ENCODE results near the gene ENO3. TPM values are rescaled to one million over a fixed set of nuclear protein-coding genes. Genes with fewer than 3 reads are reported as not detected.

The ENO3 gene
- total RNA-seq, 1 donor: 2.6 TPM

- DNase-seq (ENCODE audit: low read depth): peak; percentile 88
- no peak for TF ChIP-seq CTCF (IDR thresholded peaks at IDR 0.05; ENCODE audit: insufficient read depth, low read depth, low read length)
- H3K4me3 ChIP-seq (ENCODE audit: low read depth, low read length): peak overlapping the region; percentile 98
Measured at GRCh38 chr17:4949321-4950074, 1.4 kb upstream of the ENO3 start.

- peak overlapping the region; percentile 98 for H3K4me3 ChIP-seq (ENCODE audit: low read depth, low read length)
- DNase-seq (ENCODE audit: low read depth): peak; percentile 37
- TF ChIP-seq CTCF (IDR thresholded peaks at IDR 0.05; ENCODE audit: insufficient read depth, low read depth, low read length): no peak
Measured at GRCh38 chr17:4950075-4950745, 709 bp upstream of the ENO3 start.

DNA sequence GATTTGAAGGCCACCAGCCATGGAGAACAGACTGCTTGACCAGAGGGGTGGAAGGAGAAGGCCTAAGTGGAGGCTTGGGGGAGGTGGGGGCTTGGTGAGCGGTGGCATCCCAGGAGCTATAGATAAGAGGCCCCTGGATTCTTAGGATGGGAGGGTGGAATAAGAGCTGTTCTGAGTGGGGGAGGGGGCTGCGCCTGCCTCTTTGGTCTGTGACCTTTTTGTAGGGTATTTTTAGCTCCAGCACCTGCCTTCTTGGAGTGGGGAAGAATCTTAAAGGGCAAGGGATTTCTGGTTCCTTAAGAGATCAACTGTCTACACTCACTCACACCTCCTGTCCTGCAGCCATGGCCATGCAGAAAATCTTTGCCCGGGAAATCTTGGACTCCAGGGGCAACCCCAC lies 567 bp downstream of the ENO3 start:
- no peak for TF ChIP-seq CTCF (IDR thresholded peaks at IDR 0.05; ENCODE audit: insufficient read depth, low read depth, low read length)
- no peak overlapping the region for H3K4me3 ChIP-seq (ENCODE audit: low read depth, low read length)
- no peak for DNase-seq (ENCODE audit: low read depth)

GRCh38 chr17:4953451-4953961 lies 2.6 kb downstream of the ENO3 start:
- no peak overlapping the region for H3K4me3 ChIP-seq (ENCODE audit: low read depth, low read length)
- no peak for TF ChIP-seq CTCF (IDR thresholded peaks at IDR 0.05; ENCODE audit: insufficient read depth, low read depth, low read length)
- peak; percentile 75 for DNase-seq (ENCODE audit: low read depth)

DNA sequence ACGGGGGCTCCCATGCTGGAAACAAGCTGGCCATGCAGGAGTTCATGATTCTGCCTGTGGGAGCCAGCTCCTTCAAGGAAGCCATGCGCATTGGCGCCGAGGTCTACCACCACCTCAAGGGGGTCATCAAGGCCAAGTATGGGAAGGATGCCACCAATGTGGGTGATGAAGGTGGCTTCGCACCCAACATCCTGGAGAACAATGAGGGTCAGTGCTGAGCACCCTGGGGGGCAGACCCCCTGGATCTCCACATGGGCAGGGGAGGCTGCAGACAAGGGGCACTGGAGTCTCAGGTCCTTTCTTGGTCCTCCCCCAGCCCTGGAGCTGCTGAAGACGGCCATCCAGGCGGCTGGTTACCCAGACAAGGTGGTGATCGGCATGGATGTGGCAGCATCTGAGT lies 4.2 kb downstream of the ENO3 start:
- TF ChIP-seq CTCF (IDR thresholded peaks at IDR 0.05; ENCODE audit: insufficient read depth, low read depth, low read length): no peak
- H3K4me3 ChIP-seq (ENCODE audit: low read depth, low read length): no peak overlapping the region
- DNase-seq (ENCODE audit: low read depth): no peak

DNA sequence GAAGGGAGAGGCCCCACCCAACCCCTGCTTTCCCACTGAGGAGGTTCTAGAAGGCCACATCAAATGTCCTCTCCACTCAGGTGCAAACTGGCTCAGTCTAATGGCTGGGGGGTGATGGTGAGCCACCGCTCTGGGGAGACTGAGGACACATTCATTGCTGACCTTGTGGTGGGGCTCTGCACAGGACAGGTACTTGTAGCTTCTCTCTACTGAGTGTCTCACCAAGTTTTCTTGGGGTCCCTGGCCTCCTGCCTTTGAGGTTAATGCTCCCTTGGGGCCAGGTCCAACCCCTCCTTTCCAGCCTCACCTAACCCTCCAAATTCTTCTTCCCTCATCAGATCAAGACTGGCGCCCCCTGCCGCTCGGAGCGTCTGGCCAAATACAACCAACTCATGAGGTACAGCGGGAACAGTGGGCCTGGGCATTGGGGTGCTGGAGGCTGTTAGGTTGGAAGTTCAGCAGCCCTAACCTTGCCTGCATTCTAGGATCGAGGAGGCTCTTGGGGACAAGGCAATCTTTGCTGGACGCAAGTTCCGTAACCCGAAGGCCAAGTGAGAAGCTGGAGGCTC lies 5.7 kb downstream of the ENO3 start:
- peak; percentile 22 for TF ChIP-seq CTCF (IDR thresholded peaks at IDR 0.05; ENCODE audit: insufficient read depth, low read depth, low read length)
- no peak for DNase-seq (ENCODE audit: low read depth)
- H3K4me3 ChIP-seq (ENCODE audit: low read depth, low read length): no peak overlapping the region

Measured in fibroblast of villous mesenchyme (primary cell).